Stimulated activated CD4-positive, alpha-beta T cell treated with anti-CD3 and anti-CD28 coated beads, Interleukin-2, amount 100 ng/mL, for 48 hours (primary cell): ENCODE measurements around the gene TBC1D12.
"Not testable (repeated sequence)": the region's sequence is repeated elsewhere in the genome, so short reads cannot be mapped to it uniquely, and the experiment has no call there.

Experiments
- DNase-seq, 2 donors: peaks; one replicate each; pipeline ENCODE4 v3.0.0-alpha.2; 2020

Gene TBC1D12

DNA sequence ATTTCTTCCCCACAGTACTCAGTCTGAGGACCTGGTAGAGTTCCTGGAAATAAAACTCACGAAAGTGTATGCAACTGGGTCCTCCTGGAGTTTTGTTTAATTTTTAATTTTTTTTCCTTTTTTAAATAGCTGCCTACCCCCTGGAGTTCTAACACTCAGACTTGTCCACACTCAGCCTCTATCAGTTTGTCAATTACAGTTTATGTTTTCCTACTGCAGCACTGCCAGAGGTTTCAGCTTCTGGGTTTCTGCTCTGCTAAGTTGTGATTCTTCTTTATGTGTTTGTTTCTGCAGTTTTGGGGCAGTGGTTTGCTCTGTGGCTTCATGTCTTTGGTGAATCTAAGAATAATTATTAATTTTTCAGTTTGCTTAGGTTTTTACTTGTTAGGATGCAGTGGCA is 59.2 kb downstream of the TBC1D12 start:
- no peak for DNase-seq

DNA sequence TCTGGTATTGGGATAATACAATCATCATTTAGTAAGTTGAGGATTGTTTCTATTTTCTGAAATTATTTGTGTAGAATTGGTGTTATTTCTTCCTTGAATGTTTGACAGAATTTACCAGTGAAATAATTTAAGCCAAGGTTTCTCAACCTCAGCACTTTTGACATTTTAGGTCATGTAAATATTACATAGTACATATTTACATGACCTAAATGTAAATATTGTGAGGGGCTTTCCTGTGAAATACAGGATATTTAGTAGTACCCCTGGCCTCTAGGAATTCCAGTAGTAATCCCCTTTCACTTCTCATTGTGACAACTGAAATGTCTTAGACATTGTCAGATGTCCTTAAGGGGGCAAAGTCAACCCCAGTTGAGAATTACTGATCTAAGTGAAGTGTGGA is 59.8 kb downstream of the TBC1D12 start:
- no peak for DNase-seq

GRCh38 chr10:94465684-94466083 is 63.3 kb downstream of the TBC1D12 start:
- DNase-seq: no peak

- no peak for DNase-seq
These were observed 79.1 kb downstream of the TBC1D12 start for GRCh38 chr10:94481410-94481809.

GRCh38 chr10:94483970-94484369 is 81.6 kb downstream of the TBC1D12 start:
- DNase-seq: no peak

GRCh38 chr10:94485094-94485493 is 82.8 kb downstream of the TBC1D12 start:
- DNase-seq: no peak

DNA sequence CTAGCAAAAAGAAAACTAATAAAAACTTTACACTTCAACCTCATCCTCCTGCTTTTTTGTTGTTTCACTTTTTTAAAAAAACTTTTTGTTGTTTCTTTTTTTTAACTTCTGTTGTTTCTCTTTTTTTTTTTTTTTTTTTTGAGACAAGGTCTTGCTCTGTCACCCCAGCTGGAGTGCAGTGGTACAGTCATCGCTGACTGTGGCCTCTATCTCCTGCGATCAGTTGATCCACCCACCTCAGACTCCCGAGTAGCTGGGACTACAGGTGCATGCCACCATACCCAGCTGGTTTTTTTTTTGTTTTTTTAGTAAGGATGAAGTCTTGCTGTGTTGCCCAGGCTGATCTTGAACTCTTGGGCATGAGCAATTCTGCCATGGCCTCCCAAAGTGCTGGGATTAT is 85.2 kb downstream of the TBC1D12 start:
- no peak for DNase-seq

- no peak for DNase-seq
These were observed 86.8 kb downstream of the TBC1D12 start for GRCh38 chr10:94489107-94489506.

DNA sequence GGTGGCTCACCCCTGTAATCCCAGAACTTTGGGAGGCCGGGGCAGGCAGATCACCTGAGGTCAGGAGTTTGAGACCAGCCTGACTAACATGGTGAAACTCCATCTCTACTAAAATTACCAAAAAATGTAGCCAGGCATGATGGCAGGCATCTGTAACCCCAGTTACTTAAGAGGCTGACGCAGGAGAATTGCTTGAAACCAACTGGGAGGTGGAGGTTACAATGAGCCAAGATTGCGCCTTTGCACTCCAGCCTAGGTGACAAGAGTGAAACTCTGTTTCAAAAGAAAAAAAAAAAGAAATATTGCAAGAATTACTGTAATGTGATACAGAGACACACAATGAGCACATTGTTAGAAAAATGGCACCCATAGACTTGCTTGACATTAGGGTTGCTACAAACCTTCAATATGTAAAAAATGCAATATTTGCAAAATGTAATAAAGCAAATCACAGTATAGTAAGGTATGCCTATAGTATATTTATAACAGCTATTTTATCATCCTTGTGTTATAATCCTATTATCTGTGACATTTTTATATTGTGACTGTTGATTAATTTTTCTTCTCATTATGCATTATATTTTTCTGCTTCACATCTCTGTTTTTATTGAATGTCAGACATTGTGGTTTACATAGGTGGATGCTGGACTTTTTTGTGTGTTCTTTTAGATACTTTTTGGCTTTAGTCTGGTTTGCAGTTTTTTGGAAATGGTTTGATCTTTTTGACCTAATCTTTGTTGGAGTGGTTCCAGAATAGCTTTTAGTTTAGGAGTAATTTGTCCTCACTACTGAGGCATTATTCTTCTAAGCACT is 87.8 kb downstream of the TBC1D12 start:
- no peak for DNase-seq

DNA sequence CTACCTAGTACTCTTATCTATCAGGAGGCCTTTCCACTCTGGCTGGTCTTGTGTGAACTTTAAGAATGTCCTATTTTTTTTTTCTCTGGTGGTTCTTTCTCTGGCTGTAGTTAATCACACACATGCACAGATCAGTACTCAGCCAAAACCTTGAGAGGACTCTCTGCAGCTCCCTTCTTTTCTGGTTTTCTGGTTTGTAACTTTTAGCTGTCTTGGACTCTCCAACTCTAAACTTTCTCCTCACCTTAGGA is 88.4 kb downstream of the TBC1D12 start:
- DNase-seq: no peak

DNA sequence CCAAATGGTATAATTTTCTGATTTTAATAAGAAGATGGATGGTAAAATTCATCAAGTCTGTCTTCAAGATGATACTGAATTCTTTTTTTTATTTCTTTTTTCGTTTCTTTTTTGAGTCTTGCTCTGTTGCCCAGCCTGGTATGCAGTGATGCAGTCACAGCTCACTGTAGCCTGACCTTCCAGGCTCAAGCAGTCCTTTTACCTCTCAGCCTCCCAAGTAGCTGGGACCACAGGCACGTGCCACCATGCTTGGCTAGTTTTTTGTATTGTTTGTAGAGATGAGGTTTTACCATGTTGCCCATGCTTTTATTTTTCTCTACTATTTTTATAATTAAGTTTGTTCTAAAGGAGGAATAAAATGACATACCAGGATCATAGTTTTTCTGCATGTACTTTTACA is 91.1 kb downstream of the TBC1D12 start:
- DNase-seq: no peak

- DNase-seq: no peak
These were observed 93.7 kb downstream of the TBC1D12 start for GRCh38 chr10:94496010-94496409.

DNA sequence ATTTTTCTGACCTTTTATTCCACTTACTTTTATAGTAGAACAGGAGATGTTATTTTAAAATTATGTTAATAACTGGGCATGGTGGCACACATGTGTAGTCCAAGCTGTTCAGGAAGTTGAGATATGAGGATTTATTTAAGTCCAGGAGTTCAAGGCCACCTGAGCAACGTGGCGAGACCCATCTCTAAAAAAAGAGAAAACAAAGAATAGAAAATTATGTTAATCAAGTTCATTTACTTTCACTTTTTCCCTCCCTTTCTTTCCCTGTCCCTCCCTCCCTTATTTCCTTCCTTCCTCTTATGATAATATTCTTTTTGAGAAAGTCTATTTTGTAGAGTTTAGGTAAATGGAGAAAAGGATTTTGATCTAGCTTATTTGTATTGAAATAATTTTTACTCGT is 94.3 kb downstream of the TBC1D12 start:
- DNase-seq: no peak

- DNase-seq: no peak
These were observed 97.7 kb downstream of the TBC1D12 start for GRCh38 chr10:94500063-94500462.

- no peak for DNase-seq
These were observed 119.2 kb downstream of the TBC1D12 start for GRCh38 chr10:94521276-94522250.

GRCh38 chr10:94524146-94524545 is 121.8 kb downstream of the TBC1D12 start:
- no peak for DNase-seq

DNA sequence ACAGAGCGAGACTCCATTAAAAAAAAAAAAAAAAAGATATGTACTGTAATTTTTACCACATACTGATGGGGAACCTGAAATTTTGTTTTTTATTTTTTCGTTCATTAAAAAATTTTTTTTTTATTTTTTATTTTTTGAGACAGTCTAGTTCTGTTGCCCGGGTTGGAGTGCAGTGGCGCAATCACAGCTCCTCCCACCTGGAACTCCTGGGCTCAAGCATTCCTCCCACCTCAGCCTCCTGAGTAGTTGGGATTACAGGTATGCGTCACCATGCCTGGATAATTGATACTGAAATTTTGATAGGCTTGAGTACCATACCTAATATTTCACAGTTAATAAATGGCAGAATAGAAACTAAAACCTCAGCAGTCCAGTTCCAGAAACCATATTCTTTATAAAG is 122.4 kb downstream of the TBC1D12 start:
- DNase-seq: no peak

GRCh38 chr10:94531550-94531949 is 129.2 kb downstream of the TBC1D12 start:
- not testable (repeated sequence) for DNase-seq

DNA sequence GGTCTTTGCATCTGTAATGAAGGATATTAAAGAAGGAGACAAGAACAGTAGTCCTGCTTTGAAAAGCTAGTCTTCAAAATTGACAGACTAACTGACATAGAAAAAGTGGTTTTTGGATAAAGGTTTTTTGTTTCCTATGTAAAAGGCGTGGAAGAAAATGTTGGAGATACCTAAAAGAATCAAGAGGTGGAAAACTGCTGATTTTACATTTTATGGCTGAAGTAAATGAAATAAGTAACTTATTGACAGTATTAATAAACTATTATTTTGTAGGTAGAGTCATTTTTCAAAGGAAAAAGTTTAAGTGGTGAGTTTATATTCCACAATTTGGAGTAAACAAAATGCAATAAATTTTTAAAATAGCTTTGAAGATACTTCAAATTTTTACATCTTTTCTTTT is 130.7 kb downstream of the TBC1D12 start:
- no peak for DNase-seq

DNA sequence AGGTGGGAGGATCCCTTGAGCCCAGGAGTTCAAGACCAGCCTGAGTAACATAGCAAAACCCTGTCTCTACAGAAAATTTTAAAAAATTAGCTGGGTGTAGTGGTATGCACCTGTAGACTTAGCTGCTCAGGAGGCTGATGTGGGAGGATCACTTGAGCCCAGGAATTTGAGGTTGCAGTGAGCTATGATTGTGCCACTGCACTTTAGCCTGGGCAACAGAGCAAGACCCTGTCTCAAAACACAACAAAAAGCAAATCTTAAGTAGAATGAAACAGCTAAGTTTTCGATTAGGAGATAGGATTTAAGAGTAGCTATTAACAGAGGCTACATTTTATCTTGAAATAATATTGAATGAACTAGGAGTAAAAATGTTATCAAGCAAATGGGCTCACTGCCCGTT is 139.9 kb downstream of the TBC1D12 start:
- DNase-seq: not testable (repeated sequence)

GRCh38 chr10:94545391-94546048 is 143.2 kb downstream of the TBC1D12 start, which contains the start of gene HELLS:
HELLS (plus strand) TSS chr10:94545788; CDS start chr10:94545922, 134 bp downstream.
- DNase-seq: peak; percentile 72 to 78

GRCh38 chr10:94546049-94546900 is 143.9 kb downstream of the TBC1D12 start:
- DNase-seq: no peak

- no peak for DNase-seq
These were observed 144.5 kb downstream of the TBC1D12 start for GRCh38 chr10:94546901-94547185.
